HG03280 (cell line): ENCODE results near the gene DPF3.

Experiments used
- ATAC-seq: cut with Tn5 transposase; IDR thresholded peaks from one replicate; pipeline ENCODE4 v1.9.1; 2021; ENCODE audit warnings: mild to moderate bottlenecking, moderate library complexity; ENCODE audit not compliant: unreplicated experiment

DPF3 gene

GRCh38 chr14:72722201-72722785, 171.6 kb downstream of the DPF3 start:
- ATAC-seq, result no peak

- no peak for ATAC-seq
Measured at GRCh38 chr14:72721083-72721482, 172.8 kb downstream of the DPF3 start.

GRCh38 chr14:72717220-72717619, 176.7 kb downstream of the DPF3 start:
- no peak for ATAC-seq

- ATAC-seq, result no peak
Measured at GRCh38 chr14:72716476-72716875, 177.4 kb downstream of the DPF3 start.

- no peak for ATAC-seq
Measured at GRCh38 chr14:72715850-72716228, 178.1 kb downstream of the DPF3 start.

GRCh38 chr14:72715215-72715849, 178.6 kb downstream of the DPF3 start:
- no peak for ATAC-seq

- ATAC-seq, result no peak
Measured at GRCh38 chr14:72714871-72715214, 179.1 kb downstream of the DPF3 start.

GRCh38 chr14:72714094-72714493, 179.8 kb downstream of the DPF3 start:
- no peak for ATAC-seq

- no peak for ATAC-seq
Measured at GRCh38 chr14:72711936-72712335, 182.0 kb downstream of the DPF3 start.

GRCh38 chr14:72709916-72710611, 183.8 kb downstream of the DPF3 start:
- ATAC-seq, result no peak

GRCh38 chr14:72708708-72709475, 185.0 kb downstream of the DPF3 start:
- no peak for ATAC-seq

GRCh38 chr14:72708222-72708621, 185.7 kb downstream of the DPF3 start:
- no peak for ATAC-seq

- ATAC-seq, result no peak
Measured at GRCh38 chr14:72706485-72706884, 187.4 kb downstream of the DPF3 start.

- no peak for ATAC-seq
Measured at GRCh38 chr14:72704502-72704901, 189.4 kb downstream of the DPF3 start.

GRCh38 chr14:72701605-72702004, 192.3 kb downstream of the DPF3 start:
- no peak for ATAC-seq

GRCh38 chr14:72701237-72701565, 192.7 kb downstream of the DPF3 start:
- no peak for ATAC-seq

- ATAC-seq, result no peak
Measured at GRCh38 chr14:72700338-72701236, 193.3 kb downstream of the DPF3 start.

- no peak for ATAC-seq
Measured at GRCh38 chr14:72699852-72700257, 194.0 kb downstream of the DPF3 start.

- no peak for ATAC-seq
Measured at GRCh38 chr14:72699443-72699842, 194.5 kb downstream of the DPF3 start.

- ATAC-seq, result no peak
Measured at GRCh38 chr14:72692696-72693095, 201.2 kb downstream of the DPF3 start.

GRCh38 chr14:72690324-72690723, 203.6 kb downstream of the DPF3 start:
- no peak for ATAC-seq
